CD14-positive monocyte (primary cell): ENCODE data around the gene CACNA1B. TPM values are rescaled to one million over a fixed set of nuclear protein-coding genes. Genes with fewer than 3 reads are reported as not detected.

Experiments used
- DNase-seq, 3 donors: peaks; one replicate each; pipeline ENCODE4 v3.0.0-alpha.2; 2011 to 2022
- H2AFZ ChIP-seq: 2 replicates; pipeline ENCODE4 v1.6.0; 2012; ENCODE audit warnings: mild to moderate bottlenecking, low read depth, low read length, inconsistent platforms; ENCODE audit not compliant: insufficient read depth, poor library complexity, severe bottlenecking
- H3K27ac ChIP-seq, 2 donors: 1 replicate in 1 of 2; 2 replicates in 1 of 2; pipeline ENCODE4 v1.5.1; 2012 to 2013; ENCODE audit warnings: low read length in 2 of 2, control low read depth in 1 of 2, inconsistent platforms in 1 of 2, low read depth in 1 of 2, mild to moderate bottlenecking in 1 of 2
- H3K27me3 ChIP-seq, 2 donors: one replicate each; pipeline versions ENCODE4 v1.6.0 to v1.6.1; 2011 to 2013; ENCODE audit warnings: low read length in 2 of 2; ENCODE audit not compliant: control insufficient read depth in 2 of 2, insufficient read depth in 2 of 2
- H3K36me3 ChIP-seq, 2 donors: replicated peaks in 1 of 2; 1 replicate in 1 of 2; 2 replicates in 1 of 2; pipeline versions ENCODE4 v1.5.1 to v1.6.1; 2012 to 2013; ENCODE audit warnings: low read length in 2 of 2, control low read depth in 1 of 2, inconsistent platforms in 1 of 2, mild to moderate bottlenecking in 1 of 2; ENCODE audit not compliant: insufficient read depth in 2 of 2, control insufficient read depth in 1 of 2
- H3K4me1 ChIP-seq, 2 donors: 1 replicate in 1 of 2; 2 replicates in 1 of 2; pipeline versions ENCODE4 v1.5.1 to v1.6.1; 2012 to 2013; ENCODE audit warnings: low read length in 2 of 2, control low read depth in 1 of 2, inconsistent platforms in 1 of 2, mild to moderate bottlenecking in 1 of 2, moderate library complexity in 1 of 2; ENCODE audit not compliant: insufficient read depth in 2 of 2, control insufficient read depth in 1 of 2
- H3K4me2 ChIP-seq: replicated peaks from 2 replicates; pipeline ENCODE3; 2012; ENCODE audit warnings: low read length, moderate library complexity, mild to moderate bottlenecking; ENCODE audit not compliant: poor library complexity, severe bottlenecking; ENCODE audit errors: extremely low read depth
- H3K4me3 ChIP-seq, 3 experiments: fragments of 200-600 bp in 1 of 3; sonication (generic) in 1 of 3; replicated peaks in 1 of 3; 1 replicate in 2 of 3; 2 replicates in 1 of 3; pipeline ENCODE4 v1.5.1; 2011 to 2013; ENCODE audit warnings: low read length in 3 of 3, mild to moderate bottlenecking in 3 of 3, control low read depth in 2 of 3, low read depth in 2 of 3, inconsistent platforms in 1 of 3, moderate library complexity in 1 of 3
- H3K79me2 ChIP-seq: 2 replicates; pipeline ENCODE4 v1.6.0; 2012; ENCODE audit warnings: mild to moderate bottlenecking, control low read depth, inconsistent platforms, low read length, moderate library complexity; ENCODE audit not compliant: insufficient read depth
- H3K9ac ChIP-seq: 2 replicates; pipeline ENCODE4 v1.6.0; 2017; ENCODE audit warnings: low read length, mild to moderate bottlenecking; ENCODE audit not compliant: insufficient read depth, poor library complexity, severe bottlenecking
- H3K9me3 ChIP-seq, 2 donors: replicated peaks in 1 of 2; 1 replicate in 1 of 2; 2 replicates in 1 of 2; pipeline versions ENCODE4 v1.5.1 to v1.6.1; 2012 to 2013; ENCODE audit warnings: low read length in 2 of 2, control low read depth in 1 of 2; ENCODE audit not compliant: control insufficient read depth in 1 of 2, insufficient read depth in 1 of 2
- H4K20me1 ChIP-seq: 2 replicates; pipeline ENCODE4 v1.6.0; 2012; ENCODE audit warnings: mild to moderate bottlenecking, low read length, control low read depth, moderate library complexity; ENCODE audit not compliant: insufficient read depth
- H3K27ac Mint-ChIP-seq, 7 donors: one replicate each; pipeline ENCODE4 v1.8.0; 2020; ENCODE audit warnings: mild to moderate bottlenecking in 7 of 7, mixed read lengths in 7 of 7, moderate library complexity in 6 of 7, inconsistent platforms in 2 of 7
- H3K27me3 Mint-ChIP-seq, 3 donors: one replicate each; pipeline ENCODE4 v1.8.0; 2021 to 2022; ENCODE audit warnings: low read depth in 3 of 3, mild to moderate bottlenecking in 3 of 3, mixed read lengths in 3 of 3, moderate library complexity in 3 of 3, inconsistent platforms in 1 of 3
- H3K36me3 Mint-ChIP-seq, 2 donors: one replicate each; pipeline ENCODE4 v1.8.0; 2020; ENCODE audit warnings: mixed read lengths in 2 of 2, inconsistent platforms in 1 of 2, mild to moderate bottlenecking in 1 of 2
- H3K4me1 Mint-ChIP-seq: one replicate; pipeline ENCODE4 v1.8.0; 2020; ENCODE audit warnings: mild to moderate bottlenecking, mixed read lengths
- H3K4me3 Mint-ChIP-seq, 2 donors: one replicate each; pipeline ENCODE4 v1.8.0; 2020; ENCODE audit warnings: mild to moderate bottlenecking in 2 of 2, mixed read lengths in 2 of 2, moderate library complexity in 1 of 2
- H3K9me3 Mint-ChIP-seq, 7 donors: one replicate each; pipeline ENCODE4 v1.8.0; 2020 to 2022; ENCODE audit warnings: mixed read lengths in 7 of 7, mild to moderate bottlenecking in 6 of 7, moderate library complexity in 6 of 7, inconsistent platforms in 2 of 7
- CTCF ChIP-seq: fragments of 200-600 bp; IDR thresholded peaks from one replicate; pipeline ENCODE4 v1.8.0; 2022; ENCODE audit warnings: antibody characterized with exemption, mild to moderate bottlenecking
- WGBS: methylation state at CpG from one replicate; pipeline ENCODE4 v1.1.5; 2013; ENCODE audit warnings: missing lambda C conversion rate; ENCODE audit not compliant: insufficient coverage; 5-methylcytosine and 5-hydroxymethylcytosine counted together
- intact Hi-C, 2 donors: fragments of 100-400 bp; cut with micrococcal nuclease; formaldehyde crosslinking; loops; one replicate each; pipeline versions ENCODE4 v1.15.0 to v1.15.1; 2023
- polyA plus RNA-seq, 3 donors: library from polyadenylated mRNA; depleted of rRNA in 1 of 3; unstranded in 2 of 3; stranded (reverse) in 1 of 3; fragments of 300-500 nt in 2 of 3; fragments of >200 nt in 1 of 3; fragmentation: Illumina TruSeq in 2 of 3; gene quantifications; 1 replicate in 2 of 3; 2 replicates in 1 of 3; pipeline ENCODE4 v1.2.3, GENCODE V29; 2012 to 2021

Gene CACNA1B
- polyA plus RNA-seq, 3 donors: not detected

DNA sequence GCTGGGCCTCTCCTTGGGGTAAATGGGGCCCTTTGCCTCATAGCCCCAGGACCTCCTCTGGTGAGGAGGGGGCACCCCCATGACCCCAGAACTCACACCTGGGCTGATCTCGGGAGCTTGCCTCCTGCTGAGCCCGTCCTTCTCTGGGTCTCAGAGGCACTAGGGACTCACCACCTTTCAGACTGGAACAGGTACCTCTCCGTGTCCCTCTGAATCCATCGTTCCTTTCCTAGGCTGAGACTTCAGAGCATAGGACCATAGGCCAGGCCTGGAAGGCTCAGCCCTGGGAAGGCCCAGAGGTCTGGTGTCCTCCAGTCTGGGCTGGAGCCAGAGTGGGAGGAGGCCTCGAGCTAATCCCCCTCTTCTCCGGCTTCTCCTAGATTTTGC is 97.9 kb downstream of the CACNA1B start:
- Mint-ChIP-seq H3K27ac (no peak overlapping the region), H3K27me3 (peaks cover 0 to 5% (median 5%) of the 10 kb centered on the region in 3 donors), H3K36me3 (no peaks in the 10 kb centered on the region), H3K9me3 (peaks cover 0 to 5% (median 0%) of the 10 kb centered on the region in 7 donors), H3K4me3 (no peak overlapping the region), H3K4me1 (no peaks in the 10 kb centered on the region)
- Histone ChIP-seq H3K79me2 (no peaks in the 10 kb centered on the region), H2AFZ (no peak overlapping the region), H3K27me3 (no peaks in the 10 kb centered on the region), H3K4me1 (no peaks in the 10 kb centered on the region), H3K36me3 (no peaks in the 10 kb centered on the region), H3K4me3 (no peak overlapping the region), H3K9me3 (no peaks in the 10 kb centered on the region), H3K27ac (no peak overlapping the region), H4K20me1 (no peaks in the 10 kb centered on the region), H3K4me2 (no peak overlapping the region), H3K9ac (no peak overlapping the region)
- TF ChIP-seq CTCF: no peak
- DNase-seq: no peak
- 100% methylated on average over 4 of the region's 6 CpGs for WGBS
- intact Hi-C loops: no loop called here

DNA sequence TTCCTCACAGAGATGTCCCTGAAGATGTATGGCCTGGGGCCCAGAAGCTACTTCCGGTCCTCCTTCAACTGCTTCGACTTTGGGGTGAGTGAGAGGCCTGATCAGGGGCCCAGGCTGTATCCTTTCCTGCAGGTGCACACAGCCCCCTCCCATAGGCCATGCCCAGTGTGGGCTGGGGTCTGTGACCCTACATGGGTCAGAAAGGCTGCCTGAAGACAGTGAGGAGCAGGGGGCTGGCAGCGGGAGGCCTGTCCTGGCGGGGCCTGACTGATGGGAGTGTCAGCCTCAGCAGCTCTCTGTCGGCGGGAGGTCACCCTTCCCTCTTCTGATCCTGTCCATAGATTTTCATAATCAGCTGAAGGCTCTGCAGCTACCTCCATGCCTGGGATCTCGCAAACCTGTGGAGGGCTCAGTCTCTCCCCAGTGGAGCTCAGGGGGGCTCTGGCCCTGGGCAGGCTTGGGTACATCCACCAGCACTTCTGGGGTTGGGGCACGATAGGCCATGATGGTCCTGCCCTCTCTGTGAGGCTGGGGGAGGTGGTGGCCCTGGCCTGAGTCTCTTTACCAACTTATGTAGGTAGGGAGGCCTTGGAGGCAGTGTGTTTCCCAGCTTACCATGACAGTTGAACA is 98.5 kb downstream of the CACNA1B start:
- Histone ChIP-seq H3K27ac (no peak overlapping the region), H2AFZ (no peak overlapping the region), H3K4me3 (no peak overlapping the region), H3K9ac (no peak overlapping the region), H3K36me3 (no peaks in the 10 kb centered on the region), H3K27me3 (no peaks in the 10 kb centered on the region), H3K9me3 (no peaks in the 10 kb centered on the region), H4K20me1 (no peaks in the 10 kb centered on the region), H3K79me2 (no peaks in the 10 kb centered on the region), H3K4me1 (no peaks in the 10 kb centered on the region), H3K4me2 (no peak overlapping the region)
- intact Hi-C loops: no loop called here
- H3K36me3 Mint-ChIP-seq: no peaks in the 10 kb centered on the region
- WGBS: 86% methylated on average over 7 of the region's 8 CpGs
- TF ChIP-seq CTCF: no peak
- H3K9me3 Mint-ChIP-seq: peaks cover 0 to 6% (median 0%) of the 10 kb centered on the region in 7 donors
- no peaks in the 10 kb centered on the region for H3K4me1 Mint-ChIP-seq
- no peak overlapping the region for H3K4me3 Mint-ChIP-seq
- DNase-seq: no peak
- H3K27ac Mint-ChIP-seq: no peak overlapping the region
- H3K27me3 Mint-ChIP-seq: peaks cover 0 to 6% (median 5%) of the 10 kb centered on the region in 3 donors
